Measurements from ENCODE around the gene CEP97.

DNA sequence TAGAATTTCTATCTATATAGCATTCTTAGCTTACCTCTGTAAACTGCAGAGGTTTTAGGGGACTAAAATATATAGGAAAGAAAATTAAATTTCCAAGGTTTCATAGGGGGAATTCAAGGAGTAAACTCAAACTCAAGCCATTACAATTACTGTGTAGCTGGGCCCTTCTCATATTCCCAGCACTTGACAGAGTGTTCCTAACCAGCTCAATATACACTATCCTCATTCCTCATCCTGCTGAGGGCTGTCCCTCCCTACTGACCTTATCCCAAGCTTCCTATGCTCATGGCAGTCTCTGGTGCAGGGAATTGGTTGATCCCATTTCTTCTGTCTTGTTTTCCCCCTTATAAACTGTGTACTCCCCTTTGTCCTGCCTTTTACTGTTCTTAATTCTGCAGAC, 88.5 kb downstream of the CEP97 start:
- no peak for TF ChIP-seq CTCF (IDR thresholded peaks at IDR 0.05; ENCODE audit: low read depth, low read length)
- no peak for TF ChIP-seq EZH2phosphoT487 (IDR thresholded peaks at IDR 0.05; ENCODE audit: low read depth)

Measured in OCI-LY3 (cell line).